ENCODE measurements around the gene DRC7.

Gene DRC7

GRCh38 chr16:57675741-57676551, 18.7 kb upstream of the DRC7 start:
- in situ Hi-C loops (cut with MboI; ENCODE audit: low sequenced_read_pairs) = no loop called here

- in situ Hi-C loops (cut with MboI; ENCODE audit: low sequenced_read_pairs) = no loop called here
Observed at GRCh38 chr16:57676553-57677085, 18.0 kb upstream of the DRC7 start.

GRCh38 chr16:57677622-57678369, 16.8 kb upstream of the DRC7 start:
- in situ Hi-C loops (cut with MboI; ENCODE audit: low sequenced_read_pairs) = no loop called here

- in situ Hi-C loops (cut with MboI; ENCODE audit: low sequenced_read_pairs) = no loop called here
Observed at GRCh38 chr16:57679016-57679415, 15.6 kb upstream of the DRC7 start.

GRCh38 chr16:57679767-57680482, 14.7 kb upstream of the DRC7 start:
- in situ Hi-C loops (cut with MboI; ENCODE audit: low sequenced_read_pairs) = no loop called here

DNA sequence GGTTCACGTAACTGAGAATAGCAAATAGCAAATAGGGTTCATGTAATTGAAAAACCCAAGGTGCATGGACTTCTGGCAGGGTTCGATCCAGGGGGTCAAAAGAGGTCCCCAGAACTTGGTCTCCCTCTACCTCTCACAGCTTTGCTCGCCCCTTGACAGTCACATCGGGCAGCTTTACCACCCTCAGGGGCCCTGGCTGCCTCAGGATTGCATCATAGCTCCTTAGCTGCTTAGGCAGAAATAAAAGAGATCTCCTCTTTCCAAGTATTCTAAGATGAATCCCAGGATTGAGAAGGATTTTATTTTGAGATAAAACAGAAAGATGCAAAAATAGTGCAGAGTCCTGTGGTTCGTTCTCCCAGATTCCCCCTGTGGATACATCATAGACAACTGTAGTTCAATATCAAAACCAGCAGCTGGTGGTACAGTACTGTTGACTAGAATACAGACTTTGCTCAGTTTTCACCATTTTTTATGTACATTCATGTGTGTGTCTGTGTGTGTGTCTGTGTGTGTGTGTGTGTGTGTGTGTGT, 13.7 kb upstream of the DRC7 start:
- in situ Hi-C loops (cut with MboI; ENCODE audit: low sequenced_read_pairs) = no loop called here

- in situ Hi-C loops (cut with MboI; ENCODE audit: low sequenced_read_pairs) = no loop called here
Observed at GRCh38 chr16:57681950-57682728, 12.5 kb upstream of the DRC7 start.

GRCh38 chr16:57682809-57683635, 11.6 kb upstream of the DRC7 start:
- in situ Hi-C loops (cut with MboI; ENCODE audit: low sequenced_read_pairs) = no loop called here

GRCh38 chr16:57683636-57684545, 10.7 kb upstream of the DRC7 start:
- in situ Hi-C loops (cut with MboI; ENCODE audit: low sequenced_read_pairs) = no loop called here

- in situ Hi-C loops (cut with MboI; ENCODE audit: low sequenced_read_pairs) = no loop called here
Observed at GRCh38 chr16:57684626-57685358, 9.8 kb upstream of the DRC7 start.

DNA sequence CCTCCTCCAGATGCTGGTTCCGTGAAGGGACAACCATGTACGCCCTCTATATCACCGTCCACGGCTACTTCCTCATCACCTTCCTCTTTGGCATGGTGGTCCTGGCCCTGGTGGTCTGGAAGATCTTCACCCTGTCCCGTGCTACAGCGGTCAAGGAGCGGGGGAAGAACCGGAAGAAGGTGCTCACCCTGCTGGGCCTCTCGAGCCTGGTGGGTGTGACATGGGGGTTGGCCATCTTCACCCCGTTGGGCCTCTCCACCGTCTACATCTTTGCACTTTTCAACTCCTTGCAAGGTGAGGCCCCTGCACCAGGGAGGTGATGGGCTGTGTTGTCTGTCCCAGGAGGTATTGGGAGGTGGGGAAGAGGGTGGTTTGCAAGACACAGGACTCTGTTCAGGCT, 9.0 kb upstream of the DRC7 start:
- in situ Hi-C loops (cut with MboI; ENCODE audit: low sequenced_read_pairs) = no loop called here

- in situ Hi-C loops (cut with MboI; ENCODE audit: low sequenced_read_pairs) = no loop called here
Observed at GRCh38 chr16:57686577-57686976, 8.0 kb upstream of the DRC7 start.

- in situ Hi-C loops (cut with MboI; ENCODE audit: low sequenced_read_pairs) = no loop called here
Observed at GRCh38 chr16:57687363-57687929, 7.2 kb upstream of the DRC7 start.

- in situ Hi-C loops (cut with MboI; ENCODE audit: low sequenced_read_pairs) = no loop called here
Observed at GRCh38 chr16:57688487-57688986, 6.1 kb upstream of the DRC7 start.

DNA sequence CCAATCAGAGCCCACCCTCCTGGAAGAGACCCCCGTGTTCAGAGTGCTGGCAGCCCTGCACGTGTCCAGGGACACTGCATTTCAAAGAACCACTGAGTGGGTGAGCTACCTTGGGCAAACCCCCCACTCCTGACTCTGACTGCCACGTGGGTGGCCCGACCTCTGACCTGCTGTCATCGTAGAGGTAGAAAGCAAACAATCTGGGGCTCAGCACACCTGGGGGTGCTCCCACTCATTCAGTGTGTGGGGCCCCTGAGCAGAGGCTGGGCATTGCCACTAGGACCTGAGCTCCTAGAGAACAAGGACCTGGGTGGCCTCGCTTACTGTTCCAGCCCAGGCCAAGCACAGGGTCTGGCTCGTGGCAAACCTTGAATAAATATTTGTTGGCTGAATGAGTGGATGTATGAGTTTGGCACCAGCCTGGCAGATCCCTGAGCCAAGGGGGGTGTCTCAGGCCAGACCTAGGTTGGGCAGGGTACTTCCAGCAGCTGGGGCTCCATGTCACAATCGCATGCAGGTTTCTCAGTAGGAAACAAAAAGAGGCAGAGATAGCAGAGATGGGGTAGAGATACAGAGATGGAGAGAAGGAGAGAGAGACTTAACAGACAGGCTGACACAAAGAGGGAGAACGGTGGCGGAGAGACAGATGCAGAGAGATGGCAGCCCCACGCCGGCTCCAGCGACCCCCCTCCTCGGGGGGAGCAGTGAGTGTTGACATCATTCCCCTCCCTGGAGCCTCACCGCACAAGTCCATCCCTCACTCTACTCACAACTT, 5.4 kb upstream of the DRC7 start:
- in situ Hi-C loops (cut with MboI; ENCODE audit: low sequenced_read_pairs) = no loop called here

GRCh38 chr16:57689762-57690558, 4.6 kb upstream of the DRC7 start:
- in situ Hi-C loops (cut with MboI; ENCODE audit: low sequenced_read_pairs) = no loop called here
